ENCODE measurements around the gene FBXO31. TPM values are rescaled to one million over a fixed set of nuclear protein-coding genes. Genes with fewer than 3 reads are reported as not detected.

Gene FBXO31
- total RNA-seq, 1 donor from 2014 or later, result 29.9 TPM

DNA sequence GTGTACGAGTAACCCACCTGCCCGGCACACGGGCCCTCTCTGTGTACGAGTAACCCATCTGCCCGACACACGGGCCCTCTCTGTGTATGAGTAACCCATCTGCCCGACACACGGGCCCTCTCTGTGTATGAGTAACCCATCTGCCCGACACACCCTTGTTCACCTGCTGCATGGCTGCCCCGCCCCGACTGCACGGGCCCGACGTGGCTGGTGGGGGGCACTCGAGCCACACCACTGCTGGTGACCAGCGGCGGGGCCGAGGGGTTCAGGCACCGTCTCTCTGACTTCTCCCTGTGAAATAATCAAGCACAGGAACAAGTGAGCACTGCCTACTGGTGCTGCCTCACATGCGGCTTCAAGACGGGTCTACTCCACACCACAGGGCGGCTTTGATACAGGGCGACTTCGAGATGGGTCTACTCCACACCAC is 30.7 kb upstream of the FBXO31 start:
- Histone ChIP-seq H3K27ac (no peak overlapping the region), H3K9me3 (no peaks in the 10 kb centered on the region), H3K4me3 (no peak overlapping the region), H3K36me3 (peaks cover 97% of the 10 kb centered on the region), H3K4me1 (no peaks in the 10 kb centered on the region), H3K27me3 (no peaks in the 10 kb centered on the region)
- DNase-seq (no peak), ATAC-seq (no peak)
- TF ChIP-seq, protein P1, sequence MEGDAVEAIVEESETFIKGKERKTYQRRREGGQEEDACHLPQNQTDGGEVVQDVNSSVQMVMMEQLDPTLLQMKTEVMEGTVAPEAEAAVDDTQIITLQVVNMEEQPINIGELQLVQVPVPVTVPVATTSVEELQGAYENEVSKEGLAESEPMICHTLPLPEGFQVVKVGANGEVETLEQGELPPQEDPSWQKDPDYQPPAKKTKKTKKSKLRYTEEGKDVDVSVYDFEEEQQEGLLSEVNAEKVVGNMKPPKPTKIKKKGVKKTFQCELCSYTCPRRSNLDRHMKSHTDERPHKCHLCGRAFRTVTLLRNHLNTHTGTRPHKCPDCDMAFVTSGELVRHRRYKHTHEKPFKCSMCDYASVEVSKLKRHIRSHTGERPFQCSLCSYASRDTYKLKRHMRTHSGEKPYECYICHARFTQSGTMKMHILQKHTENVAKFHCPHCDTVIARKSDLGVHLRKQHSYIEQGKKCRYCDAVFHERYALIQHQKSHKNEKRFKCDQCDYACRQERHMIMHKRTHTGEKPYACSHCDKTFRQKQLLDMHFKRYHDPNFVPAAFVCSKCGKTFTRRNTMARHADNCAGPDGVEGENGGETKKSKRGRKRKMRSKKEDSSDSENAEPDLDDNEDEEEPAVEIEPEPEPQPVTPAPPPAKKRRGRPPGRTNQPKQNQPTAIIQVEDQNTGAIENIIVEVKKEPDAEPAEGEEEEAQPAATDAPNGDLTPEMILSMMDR (IDR thresholded peaks at IDR 0.05), result no peak
- intact Hi-C loops (cut with DNase I), result loop anchor here (10.0 kb wide), 1 partner anchor 221 kb away; no protein-coding TSS in a partner anchor

DNA sequence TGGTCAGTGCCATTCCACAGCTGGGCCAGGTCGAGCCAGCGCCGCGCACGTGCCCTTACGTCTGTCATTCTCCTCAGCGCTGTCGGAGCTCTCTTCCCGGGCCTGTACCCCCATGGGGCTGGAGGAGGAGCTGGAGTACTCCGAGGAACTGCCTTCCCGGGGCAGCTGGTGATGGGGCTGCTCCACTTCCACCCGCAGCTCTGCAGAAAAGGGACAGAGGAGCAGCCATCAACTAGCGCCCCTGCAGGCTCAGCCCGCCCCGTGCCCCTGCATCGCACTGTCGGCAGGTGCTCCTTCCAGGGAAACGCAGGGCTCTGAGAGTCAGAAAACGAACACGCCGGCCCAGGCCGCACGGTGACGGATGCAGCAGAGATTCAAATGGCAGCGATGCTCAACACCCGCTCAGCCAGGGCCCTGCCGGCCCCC is 29.4 kb upstream of the FBXO31 start:
- Histone ChIP-seq H3K36me3 (peaks cover 94% of the 10 kb centered on the region), H3K9me3 (no peaks in the 10 kb centered on the region), H3K4me1 (no peaks in the 10 kb centered on the region), H3K27me3 (no peaks in the 10 kb centered on the region), H3K27ac (no peak overlapping the region), H3K4me3 (no peak overlapping the region)
- TF ChIP-seq, protein P1 (IDR thresholded peaks at IDR 0.05), result no peak
- DNase-seq (no peak), ATAC-seq (no peak)
- intact Hi-C loops (cut with DNase I), result loop anchor here (10.0 kb wide), 1 partner anchor 222 kb away; no protein-coding TSS in a partner anchor

DNA sequence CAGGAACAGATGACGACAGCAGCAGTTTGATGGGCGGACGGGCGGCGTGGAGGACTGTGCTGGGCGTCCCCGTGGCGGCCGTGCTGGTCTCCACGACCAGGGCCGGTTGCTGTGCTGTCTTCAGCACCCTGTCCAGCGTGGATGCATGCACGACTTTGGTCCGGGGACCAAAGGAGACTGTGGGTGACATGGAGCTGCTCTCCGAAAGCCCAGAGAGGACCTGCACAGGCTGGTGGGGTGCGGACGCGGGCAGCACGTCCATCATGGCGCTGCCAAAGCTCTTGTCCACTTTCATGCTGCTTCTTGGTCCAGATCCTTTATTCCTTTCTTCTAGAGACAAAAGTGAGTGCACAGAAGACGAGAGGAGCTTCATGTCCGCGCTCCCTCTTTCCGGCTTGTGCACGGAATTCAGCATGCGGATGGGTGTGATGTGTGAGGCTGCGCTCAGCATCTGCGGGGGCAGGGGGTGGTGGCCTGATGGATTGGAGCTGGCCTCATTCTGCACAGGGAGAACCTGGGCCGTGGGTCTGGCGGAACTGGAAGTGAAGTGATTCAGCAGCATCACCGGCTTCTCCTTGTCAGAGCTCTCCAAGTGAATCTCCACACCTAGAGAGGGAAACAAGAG is 28.9 kb upstream of the FBXO31 start:
- Histone ChIP-seq H3K4me1 (no peaks in the 10 kb centered on the region), H3K4me3 (no peak overlapping the region), H3K9me3 (no peaks in the 10 kb centered on the region), H3K36me3 (peaks cover 89% of the 10 kb centered on the region), H3K27ac (no peak overlapping the region), H3K27me3 (no peaks in the 10 kb centered on the region)
- no peak for ATAC-seq
- TF ChIP-seq, protein P1 (IDR thresholded peaks at IDR 0.05), result no peak
- intact Hi-C loops (cut with DNase I), result loop anchor here (10.0 kb wide), 1 partner anchor 222 kb away; no protein-coding TSS in a partner anchor
- no peak for DNase-seq

DNA sequence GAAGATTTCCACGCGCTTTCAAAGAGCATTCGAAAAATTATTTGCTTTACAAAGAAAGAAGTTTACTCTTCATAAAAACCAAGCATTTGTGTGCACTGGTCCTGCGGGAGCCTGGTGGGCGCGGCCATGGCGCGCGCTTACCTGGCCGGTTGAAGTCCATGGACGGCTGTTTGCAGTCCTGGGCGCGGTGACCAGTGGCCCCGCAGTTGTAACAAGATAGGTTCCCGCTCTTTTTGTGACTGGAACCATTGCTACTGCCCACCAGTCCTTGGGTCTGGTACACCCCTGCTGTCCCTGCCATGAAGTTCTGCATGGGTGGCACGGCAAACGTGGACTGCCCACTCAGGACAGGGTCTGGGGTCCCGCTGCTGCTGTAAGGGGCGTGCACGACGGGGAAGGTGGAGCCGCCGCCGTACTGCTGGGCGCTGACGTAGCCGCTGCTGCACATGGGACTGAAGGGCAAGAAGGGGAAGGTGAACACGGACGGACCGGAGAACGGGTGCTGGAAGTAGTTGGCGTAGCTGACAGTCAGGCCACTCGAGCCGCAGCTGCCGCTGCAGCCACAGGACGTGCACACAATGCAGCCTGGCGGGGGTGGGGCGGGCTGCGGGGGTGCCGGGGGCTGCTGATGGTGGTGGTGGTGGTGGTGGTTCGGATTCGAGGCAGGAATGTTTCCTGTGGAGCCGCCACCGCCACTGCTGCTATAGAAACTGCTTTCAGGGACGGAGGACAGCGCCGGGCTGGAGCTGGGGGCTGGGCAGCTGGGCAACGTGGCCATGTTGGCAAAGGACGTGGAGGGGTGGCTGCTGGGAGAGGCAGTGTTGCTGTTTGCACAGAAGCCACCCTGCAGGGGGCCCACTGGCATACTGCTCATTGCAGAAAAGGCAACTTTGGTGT is 28.0 kb upstream of the FBXO31 start:
- DNase-seq, result no peak
- Histone ChIP-seq H3K27ac (no peak overlapping the region), H3K27me3 (no peaks in the 10 kb centered on the region), H3K9me3 (no peaks in the 10 kb centered on the region), H3K36me3 (peaks cover 84% of the 10 kb centered on the region), H3K4me1 (no peaks in the 10 kb centered on the region), H3K4me3 (no peak overlapping the region)
- ATAC-seq, result no peak
- intact Hi-C loops (cut with DNase I), result loop anchor here (10.0 kb wide), 1 partner anchor 223 kb away; no protein-coding TSS in a partner anchor
- TF ChIP-seq, protein P1 (IDR thresholded peaks at IDR 0.05), result no peak

DNA sequence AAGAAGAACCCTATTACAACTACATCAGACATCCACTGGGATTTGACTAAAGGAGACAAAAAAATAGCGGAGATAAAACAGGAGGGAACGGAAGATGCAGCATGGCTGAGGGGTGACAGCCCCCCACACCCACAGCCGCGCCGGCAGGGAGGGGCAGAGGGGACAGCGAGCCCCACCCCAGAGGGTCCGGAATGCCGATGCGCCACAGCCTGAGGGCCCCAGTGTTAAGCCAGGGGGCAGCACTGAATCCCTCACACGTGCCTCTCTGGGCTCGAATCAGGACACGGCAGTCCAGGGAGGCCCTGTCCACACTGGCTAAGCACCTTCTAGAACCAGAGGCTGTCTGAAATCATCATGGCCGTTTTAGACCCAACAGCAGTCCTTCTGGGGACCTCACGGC is 27.4 kb upstream of the FBXO31 start:
- H3K36me3 ChIP-seq, result peaks cover 84% of the 10 kb centered on the region

More for the DNA sequence above, 27.4 kb upstream of the FBXO31 start:
- DNase-seq, result no peak
- Histone ChIP-seq H3K4me3 (no peak overlapping the region), H3K27me3 (no peaks in the 10 kb centered on the region), H3K9me3 (no peaks in the 10 kb centered on the region), H3K4me1 (no peaks in the 10 kb centered on the region), H3K27ac (no peak overlapping the region)
- ATAC-seq, result no peak
- intact Hi-C loops (cut with DNase I), result loop anchor here (10.0 kb wide), 1 partner anchor 224 kb away; no protein-coding TSS in a partner anchor
- TF ChIP-seq, protein P1 (IDR thresholded peaks at IDR 0.05), result no peak

Measured in upper lobe of right lung (tissue), 1 donor.